PC-9 (cell line): Measurements from ENCODE around the gene SPTA1. TPM values are rescaled to one million over a fixed set of nuclear protein-coding genes. Genes with fewer than 3 reads are reported as not detected.

Experiments
- BruUV-seq: library from RNA; stranded (reverse); fragments of 400-500 nt; replicated peaks from 2 replicates; lab custom pipeline; 2021; lab: Mats Ljungman, UMichigan
- CTCF ChIA-PET: fragments of 300-600 bp; sonication (Branson Sonifier 250); formaldehyde crosslinking; loops from one replicate; lab custom pipeline; 2022; ENCODE audit warnings: antibody characterized with exemption; lab: Charles Lee
- POLR2A ChIA-PET: fragments of 300-600 bp; sonication (Branson Sonifier 250); formaldehyde crosslinking; loops from one replicate; lab custom pipeline; 2022; ENCODE audit warnings: antibody characterized with exemption; ENCODE audit not compliant: unreplicated experiment; lab: Charles Lee
- DNase-seq, 2 experiments: peaks; one replicate each; pipeline versions ENCODE4 v3.0.0 to v3.0.0-alpha.2; 2015 to 2022; ENCODE audit warnings: mixed read lengths in 1 of 2
- H2AFZ ChIP-seq: fragments of 200-600 bp; sonication (generic); 2 replicates; pipeline ENCODE4 v1.8.1; 2017; ENCODE audit warnings: antibody characterized with exemption
- H3F3A ChIP-seq: fragments of 200-600 bp; sonication (generic); 2 replicates; pipeline ENCODE4 v1.8.1; 2017; ENCODE audit warnings: antibody characterized with exemption, mild to moderate bottlenecking, low read depth; ENCODE audit not compliant: insufficient read depth
- H3K27ac ChIP-seq: fragments of 200-600 bp; sonication (generic); 2 replicates; pipeline ENCODE4 v1.6.1; 2016; ENCODE audit warnings: mixed run types
- H3K27me3 ChIP-seq: fragments of 200-600 bp; sonication (generic); 2 replicates; pipeline ENCODE4 v1.6.1; 2016; ENCODE audit warnings: low read depth, mixed run types; ENCODE audit not compliant: insufficient read depth
- H3K36me3 ChIP-seq: fragments of 200-600 bp; sonication (generic); 2 replicates; pipeline ENCODE4 v1.6.1; 2016; ENCODE audit warnings: low read depth, mixed run types
- H3K4me1 ChIP-seq: fragments of 200-600 bp; sonication (generic); replicated peaks from 2 replicates; pipeline ENCODE4 v1.6.1; 2016; ENCODE audit warnings: mixed run types; ENCODE audit not compliant: insufficient read depth
- H3K4me2 ChIP-seq: fragments of 200-600 bp; sonication (generic); 2 replicates; pipeline ENCODE4 v1.6.1; 2017; ENCODE audit warnings: mixed run types
- H3K4me3 ChIP-seq: fragments of 200-600 bp; sonication (generic); 2 replicates; pipeline ENCODE4 v1.6.1; 2016; ENCODE audit warnings: mixed run types
- H3K79me2 ChIP-seq: fragments of 200-600 bp; sonication (generic); 2 replicates; pipeline ENCODE4 v1.6.1; 2017; ENCODE audit warnings: low read depth, mixed run types
- H3K9me2 ChIP-seq: fragments of 200-600 bp; sonication (generic); 2 replicates; pipeline ENCODE4 v1.8.1; 2017; ENCODE audit warnings: mild to moderate bottlenecking; ENCODE audit not compliant: insufficient read depth
- H3K9me3 ChIP-seq: fragments of 200-600 bp; sonication (generic); 2 replicates; pipeline ENCODE4 v1.8.1; 2016; ENCODE audit warnings: low read depth; ENCODE audit not compliant: insufficient read depth
- H4K20me1 ChIP-seq: fragments of 200-600 bp; sonication (generic); 2 replicates; pipeline ENCODE4 v1.8.1; 2017; ENCODE audit not compliant: insufficient read depth
- CTCF ChIP-seq: fragments of 200-600 bp; sonication (generic); conservative IDR thresholded peaks from 2 replicates; pipeline ENCODE4 v1.6.1; 2017; ENCODE audit warnings: mixed run types, antibody characterized with exemption, mild to moderate bottlenecking, moderate library complexity
- EZH2 ChIP-seq: fragments of 200-600 bp; sonication (generic); IDR thresholded peaks from 2 replicates; pipeline ENCODE4 v1.8.0; 2017; ENCODE audit warnings: antibody characterized with exemption, low read depth
- intact Hi-C: fragments of 100-400 bp; cut with micrococcal nuclease; formaldehyde crosslinking; loops from one replicate; pipeline ENCODE4 v1.10.0; 2022; ENCODE audit not compliant: unreplicated experiment
- total RNA-seq: library from RNA; stranded (reverse); gene quantifications from 2 replicates; pipeline ENCODE4 v1.2.3, GENCODE V29; 2021

Gene SPTA1
- total RNA-seq, 1 experiment from 2014 or later = not detected

GRCh38 chr1:158675563-158676323 is 10.8 kb downstream of the SPTA1 start:
- H3K27me3 ChIP-seq = no peaks in the 10 kb centered on the region
- H2AFZ ChIP-seq = no peak overlapping the region
- H3K9me2 ChIP-seq = no peaks in the 10 kb centered on the region; the same call in 1 of the 2 replicates
- no TSS peak for BruUV-seq
- intact Hi-C loops = no loop called here
- no peaks in the 10 kb centered on the region for H3F3A ChIP-seq
- no peaks in the 10 kb centered on the region for H3K36me3 ChIP-seq
- no peaks in the 10 kb centered on the region for H3K9me3 ChIP-seq
- H4K20me1 ChIP-seq = no peaks in the 10 kb centered on the region
- no peaks in the 10 kb centered on the region for H3K79me2 ChIP-seq
- H3K27ac ChIP-seq = no peak overlapping the region
- TF ChIP-seq CTCF (no peak), EZH2 (no peak)
- H3K4me3 ChIP-seq = no peak overlapping the region
- H3K4me1 ChIP-seq = no peaks in the 10 kb centered on the region
- no peak overlapping the region for H3K4me2 ChIP-seq
- POLR2A ChIA-PET = no interaction called here
- CTCF ChIA-PET = no interaction called here
- DNase-seq = no peak

GRCh38 chr1:158674302-158674701 is 12.2 kb downstream of the SPTA1 start:
- Histone ChIP-seq H3K27me3 (no peaks in the 10 kb centered on the region), H3K36me3 (no peaks in the 10 kb centered on the region), H3K4me2 (no peak overlapping the region), H4K20me1 (no peaks in the 10 kb centered on the region), H3K9me2 (no peaks in the 10 kb centered on the region; the same call in 1 of the 2 replicates), H3F3A (no peaks in the 10 kb centered on the region), H3K9me3 (no peaks in the 10 kb centered on the region), H2AFZ (no peak overlapping the region), H3K4me1 (no peaks in the 10 kb centered on the region), H3K79me2 (no peaks in the 10 kb centered on the region), H3K27ac (no peak overlapping the region), H3K4me3 (no peak overlapping the region)
- BruUV-seq = no TSS peak
- no peak for DNase-seq
- intact Hi-C loops = no loop called here
- ChIA-PET POLR2A (no interaction called here), CTCF (no interaction called here)
- TF ChIP-seq EZH2 = no peak
- TF ChIP-seq CTCF = no peak

GRCh38 chr1:158666037-158666436 is 20.5 kb downstream of the SPTA1 start:
- intact Hi-C loops = no loop called here

More at GRCh38 chr1:158666037-158666436, 20.5 kb downstream of the SPTA1 start:
- no TSS peak for BruUV-seq
- no peaks in the 10 kb centered on the region for H3K79me2 ChIP-seq
- no peaks in the 10 kb centered on the region for H3K4me1 ChIP-seq
- H3F3A ChIP-seq = no peaks in the 10 kb centered on the region
- H3K9me3 ChIP-seq = no peaks in the 10 kb centered on the region
- no peak overlapping the region for H3K4me2 ChIP-seq
- H3K36me3 ChIP-seq = no peaks in the 10 kb centered on the region
- H3K4me3 ChIP-seq = no peak overlapping the region
- no peak overlapping the region for H2AFZ ChIP-seq
- CTCF ChIA-PET = no interaction called here
- H4K20me1 ChIP-seq = no peaks in the 10 kb centered on the region
- POLR2A ChIA-PET = no interaction called here
- TF ChIP-seq CTCF = no peak
- TF ChIP-seq EZH2 = no peak
- H3K27me3 ChIP-seq = no peaks in the 10 kb centered on the region
- H3K27ac ChIP-seq = no peak overlapping the region
- H3K9me2 ChIP-seq = no peaks in the 10 kb centered on the region
- no peak for DNase-seq
